ENCODE results near the gene KMT2D.

DNA sequence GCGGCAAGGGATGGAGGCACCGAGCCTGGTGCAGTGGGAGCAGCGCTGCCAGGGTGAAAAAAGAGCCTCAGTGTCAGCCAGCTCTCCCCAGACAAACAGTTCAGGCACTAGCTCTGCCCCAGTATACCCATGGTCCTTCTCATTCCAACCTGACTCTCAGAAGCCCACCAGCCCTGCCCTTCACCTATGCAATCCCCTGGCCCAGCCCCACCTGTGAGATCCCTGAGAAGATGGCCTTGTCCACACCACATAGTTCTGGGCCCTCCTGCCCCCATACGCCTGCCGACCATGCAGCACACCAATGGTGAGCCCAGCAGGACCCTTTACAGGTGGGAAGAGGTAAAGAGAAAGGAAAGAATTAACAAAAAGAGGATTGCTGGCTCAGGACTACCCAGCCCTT, 6.5 kb downstream of the KMT2D start:
- TF ChIP-seq, protein P1, sequence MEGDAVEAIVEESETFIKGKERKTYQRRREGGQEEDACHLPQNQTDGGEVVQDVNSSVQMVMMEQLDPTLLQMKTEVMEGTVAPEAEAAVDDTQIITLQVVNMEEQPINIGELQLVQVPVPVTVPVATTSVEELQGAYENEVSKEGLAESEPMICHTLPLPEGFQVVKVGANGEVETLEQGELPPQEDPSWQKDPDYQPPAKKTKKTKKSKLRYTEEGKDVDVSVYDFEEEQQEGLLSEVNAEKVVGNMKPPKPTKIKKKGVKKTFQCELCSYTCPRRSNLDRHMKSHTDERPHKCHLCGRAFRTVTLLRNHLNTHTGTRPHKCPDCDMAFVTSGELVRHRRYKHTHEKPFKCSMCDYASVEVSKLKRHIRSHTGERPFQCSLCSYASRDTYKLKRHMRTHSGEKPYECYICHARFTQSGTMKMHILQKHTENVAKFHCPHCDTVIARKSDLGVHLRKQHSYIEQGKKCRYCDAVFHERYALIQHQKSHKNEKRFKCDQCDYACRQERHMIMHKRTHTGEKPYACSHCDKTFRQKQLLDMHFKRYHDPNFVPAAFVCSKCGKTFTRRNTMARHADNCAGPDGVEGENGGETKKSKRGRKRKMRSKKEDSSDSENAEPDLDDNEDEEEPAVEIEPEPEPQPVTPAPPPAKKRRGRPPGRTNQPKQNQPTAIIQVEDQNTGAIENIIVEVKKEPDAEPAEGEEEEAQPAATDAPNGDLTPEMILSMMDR (IDR thresholded peaks at IDR 0.05): no peak
- TF ChIP-seq EZH2 (IDR thresholded peaks at IDR 0.05): no peak
- TF ChIP-seq EZH2phosphoT487 (IDR thresholded peaks at IDR 0.05): no peak
